Inflammatory macrophage treated with lipopolysaccharide for 4 hours (primary cell): ENCODE results near the gene TBC1D32.
"Not testable (repeated sequence)": the region's sequence is repeated elsewhere in the genome, so short reads cannot be mapped to it uniquely, and the experiment has no call there.

Experiments
- DNase-seq: peaks from one replicate; pipeline ENCODE4 v3.0.0-alpha.2; 2020

The TBC1D32 gene

GRCh38 chr6:121334299-121335086 lies at the start of gene TBC1D32:
Gene TBC1D32, minus strand, starts transcription at chr6:121334480. Its CDS starts 50 bp downstream, at chr6:121334430.
- peak; percentile 92 for DNase-seq

GRCh38 chr6:121383478-121383877 lies 49.2 kb upstream of the TBC1D32 start:
- no peak for DNase-seq

- DNase-seq: no peak
Measured at GRCh38 chr6:121382467-121383121, 48.3 kb upstream of the TBC1D32 start.

- no peak for DNase-seq
Measured at GRCh38 chr6:121376411-121376810, 42.1 kb upstream of the TBC1D32 start.

- not testable (repeated sequence) for DNase-seq
Measured at GRCh38 chr6:121374219-121374618, 39.9 kb upstream of the TBC1D32 start.

GRCh38 chr6:121365536-121366521 lies 31.5 kb upstream of the TBC1D32 start:
- no peak for DNase-seq

- no peak for DNase-seq
Measured at GRCh38 chr6:121356575-121356974, 22.3 kb upstream of the TBC1D32 start.

GRCh38 chr6:121354764-121355163 lies 20.5 kb upstream of the TBC1D32 start:
- no peak for DNase-seq

GRCh38 chr6:121352941-121353340 lies 18.7 kb upstream of the TBC1D32 start:
- DNase-seq: no peak

GRCh38 chr6:121351916-121352315 lies 17.6 kb upstream of the TBC1D32 start:
- no peak for DNase-seq

GRCh38 chr6:121349596-121349995 lies 15.3 kb upstream of the TBC1D32 start:
- no peak for DNase-seq

- DNase-seq: no peak
Measured at GRCh38 chr6:121347484-121347883, 13.2 kb upstream of the TBC1D32 start.

- no peak for DNase-seq
Measured at GRCh38 chr6:121344539-121344938, 10.3 kb upstream of the TBC1D32 start.

GRCh38 chr6:121339639-121340226 lies 5.5 kb upstream of the TBC1D32 start:
- DNase-seq: no peak

- DNase-seq: no peak
Measured at GRCh38 chr6:121338956-121339355, 4.7 kb upstream of the TBC1D32 start.

GRCh38 chr6:121338366-121338765 lies 4.1 kb upstream of the TBC1D32 start:
- DNase-seq: no peak

GRCh38 chr6:121335087-121336008 lies 1.1 kb upstream of the TBC1D32 start:
- no peak for DNase-seq

GRCh38 chr6:121333694-121334093 lies 586 bp downstream of the TBC1D32 start:
- not testable (repeated sequence) for DNase-seq

- no peak for DNase-seq
Measured at GRCh38 chr6:121333196-121333595, 1.1 kb downstream of the TBC1D32 start.

- no peak for DNase-seq
Measured at GRCh38 chr6:121330516-121330915, 3.8 kb downstream of the TBC1D32 start.

- no peak for DNase-seq
Measured at GRCh38 chr6:121321282-121321681, 13.0 kb downstream of the TBC1D32 start.

GRCh38 chr6:121319603-121320002 lies 14.7 kb downstream of the TBC1D32 start:
- DNase-seq: no peak
